Muscle layer of colon (tissue), 2 donors: ENCODE data around the gene DGKQ.

Experiments used
- H3K27ac ChIP-seq: one replicate; pipeline ENCODE4 v1.7.0; 2013; ENCODE audit warnings: low read depth, mild to moderate bottlenecking, low read length, moderate library complexity
- H3K27me3 ChIP-seq, 2 donors: one replicate each; pipeline ENCODE4 v1.7.0; 2013; ENCODE audit warnings: low read length in 2 of 2, mild to moderate bottlenecking in 2 of 2; ENCODE audit not compliant: insufficient read depth in 2 of 2, control insufficient read depth in 1 of 2
- H3K36me3 ChIP-seq: one replicate; pipeline ENCODE4 v1.7.0; 2013; ENCODE audit warnings: mild to moderate bottlenecking, low read length; ENCODE audit not compliant: insufficient read depth
- H3K4me1 ChIP-seq: one replicate; pipeline ENCODE4 v1.7.0; 2013; ENCODE audit warnings: mild to moderate bottlenecking, low read length; ENCODE audit not compliant: insufficient read depth
- H3K4me3 ChIP-seq, 2 donors: one replicate each; pipeline ENCODE4 v1.7.0; 2013; ENCODE audit warnings: low read length in 2 of 2, low read depth in 1 of 2, mild to moderate bottlenecking in 1 of 2, moderate library complexity in 1 of 2
- H3K9ac ChIP-seq: one replicate; pipeline ENCODE4 v1.7.0; 2013; ENCODE audit warnings: low read length
- H3K9me3 ChIP-seq: one replicate; pipeline ENCODE4 v1.7.0; 2013; ENCODE audit warnings: mild to moderate bottlenecking, low read length
- donor health status: abdominal sarcoma.
- donor health status: Adenocarcinoma of cecum.

The DGKQ gene

GRCh38 chr4:990746-991367 is 17.5 kb upstream of the DGKQ start:
- peaks cover 14% of the 10 kb centered on the region for H3K4me1 ChIP-seq
- H3K9ac ChIP-seq, result no peak overlapping the region
- H3K36me3 ChIP-seq, result no peaks in the 10 kb centered on the region
- H3K27me3 ChIP-seq, result no peaks in the 10 kb centered on the region
- H3K27ac ChIP-seq, result no peak overlapping the region
- no peaks in the 10 kb centered on the region for H3K9me3 ChIP-seq
- no peak overlapping the region for H3K4me3 ChIP-seq

GRCh38 chr4:989722-990471 is 16.5 kb upstream of the DGKQ start:
- Histone ChIP-seq H3K4me3 (no peak overlapping the region), H3K27me3 (no peaks in the 10 kb centered on the region), H3K9ac (no peak overlapping the region)

GRCh38 chr4:988726-989721 is 15.7 kb upstream of the DGKQ start:
- H3K36me3 ChIP-seq, result no peaks in the 10 kb centered on the region
- peaks cover 16% of the 10 kb centered on the region for H3K4me1 ChIP-seq
- H3K27me3 ChIP-seq, result no peaks in the 10 kb centered on the region
- H3K9me3 ChIP-seq, result no peaks in the 10 kb centered on the region
- no peak overlapping the region for H3K4me3 ChIP-seq
- H3K9ac ChIP-seq, result no peak overlapping the region
- H3K27ac ChIP-seq, result no peak overlapping the region

More at GRCh38 chr4:989722-990471, 16.5 kb upstream of the DGKQ start:
- Histone ChIP-seq H3K36me3 (no peaks in the 10 kb centered on the region), H3K9me3 (no peaks in the 10 kb centered on the region), H3K4me1 (peaks cover 16% of the 10 kb centered on the region), H3K27ac (no peak overlapping the region)

GRCh38 chr4:987624-988513 is 14.5 kb upstream of the DGKQ start:
- H3K9ac ChIP-seq, result no peak overlapping the region
- no peak overlapping the region for H3K27ac ChIP-seq
- H3K27me3 ChIP-seq, result no peaks in the 10 kb centered on the region
- H3K4me3 ChIP-seq, result peak overlapping the region; percentile 71 to 77
- H3K4me1 ChIP-seq, result peaks cover 16% of the 10 kb centered on the region
- H3K9me3 ChIP-seq, result no peaks in the 10 kb centered on the region
- no peaks in the 10 kb centered on the region for H3K36me3 ChIP-seq

GRCh38 chr4:986879-987623 is 13.7 kb upstream of the DGKQ start, which contains the start of gene IDUA:
IDUA (plus strand) TSS chr4:987044; CDS start chr4:987085, 41 bp downstream.
- H3K4me1 ChIP-seq, result peaks cover 16% of the 10 kb centered on the region
- H3K4me3 ChIP-seq, result peak within 1 kb of the TSS; percentile 74 to 77
- no peaks in the 10 kb centered on the region for H3K36me3 ChIP-seq
- H3K27me3 ChIP-seq, result no peaks in the 10 kb centered on the region
- H3K9me3 ChIP-seq, result no peaks in the 10 kb centered on the region
- H3K9ac ChIP-seq, result peak within 1 kb of the TSS; percentile 50
- peak within 1 kb of the TSS; percentile 34 for H3K27ac ChIP-seq

GRCh38 chr4:986428-986878 is 13.1 kb upstream of the DGKQ start:
- H3K4me1 ChIP-seq, result peaks cover 16% of the 10 kb centered on the region
- no peaks in the 10 kb centered on the region for H3K27me3 ChIP-seq
- no peaks in the 10 kb centered on the region for H3K36me3 ChIP-seq
- no peaks in the 10 kb centered on the region for H3K9me3 ChIP-seq
- peak overlapping the region; percentile 34 for H3K27ac ChIP-seq
- peak overlapping the region; percentile 50 for H3K9ac ChIP-seq
- peak overlapping the region; percentile 74 to 77 for H3K4me3 ChIP-seq

GRCh38 chr4:985123-985830 is 11.9 kb upstream of the DGKQ start:
- Histone ChIP-seq H3K36me3 (no peaks in the 10 kb centered on the region), H3K9ac (no peak overlapping the region), H3K27ac (no peak overlapping the region), H3K4me1 (peaks cover 16% of the 10 kb centered on the region), H3K4me3 (no peak overlapping the region), H3K9me3 (no peaks in the 10 kb centered on the region), H3K27me3 (no peaks in the 10 kb centered on the region)

GRCh38 chr4:984336-985054 is 11.1 kb upstream of the DGKQ start:
- H3K27ac ChIP-seq, result no peak overlapping the region
- no peak overlapping the region for H3K9ac ChIP-seq
- H3K27me3 ChIP-seq, result no peaks in the 10 kb centered on the region
- H3K9me3 ChIP-seq, result no peaks in the 10 kb centered on the region
- peaks cover 16% of the 10 kb centered on the region for H3K4me1 ChIP-seq
- no peaks in the 10 kb centered on the region for H3K36me3 ChIP-seq
- H3K4me3 ChIP-seq, result no peak overlapping the region

GRCh38 chr4:982814-983213 is 9.4 kb upstream of the DGKQ start:
- Histone ChIP-seq H3K4me3 (no peak overlapping the region), H3K36me3 (no peaks in the 10 kb centered on the region), H3K27me3 (no peaks in the 10 kb centered on the region), H3K4me1 (peaks cover 12% of the 10 kb centered on the region), H3K9me3 (no peaks in the 10 kb centered on the region), H3K27ac (no peak overlapping the region), H3K9ac (no peak overlapping the region)
